RWPE2 (cell line): ENCODE data around the gene KCNJ18.
"Not testable (repeated sequence)": the region's sequence is repeated elsewhere in the genome, so short reads cannot be mapped to it uniquely, and the experiment has no call there.

ENCODE experiments used
- ATAC-seq: fragments of 200-7000 bp; cut with Tn5 transposase; 3 replicates; pipeline ENCODE4 v1.9.1; 2021; ENCODE audit warnings: low read depth
- DNase-seq: peaks from one replicate; pipeline ENCODE4 v3.0.0-alpha.2; 2020; ENCODE audit warnings: low spot score
- H3K27ac ChIP-seq: fragments of 450-650 bp; 2 replicates; pipeline ENCODE4 v1.5.1; 2017; ENCODE audit warnings: mild to moderate bottlenecking; ENCODE audit not compliant: poor library complexity, severe bottlenecking
- H3K27me3 ChIP-seq: fragments of 250-450 bp; sonication (Bioruptor Pico); 2 replicates; pipeline ENCODE4 v1.5.1; 2021; ENCODE audit warnings: mild to moderate bottlenecking, moderate library complexity; ENCODE audit not compliant: insufficient read depth, poor library complexity, severe bottlenecking
- H3K36me3 ChIP-seq: fragments of 250-450 bp; sonication (Bioruptor Pico); 2 replicates; pipeline ENCODE4 v1.5.1; 2020; ENCODE audit warnings: low read depth, mild to moderate bottlenecking, moderate library complexity
- H3K4me1 ChIP-seq: fragments of 250-450 bp; sonication (Bioruptor Pico); 2 replicates; pipeline ENCODE4 v1.5.1; 2021; ENCODE audit warnings: mild to moderate bottlenecking, moderate library complexity; ENCODE audit not compliant: insufficient read depth, poor library complexity, severe bottlenecking
- H3K4me3 ChIP-seq: fragments of 250-450 bp; sonication (Bioruptor Pico); 2 replicates; pipeline ENCODE4 v1.5.1; 2021; ENCODE audit warnings: mild to moderate bottlenecking, moderate library complexity; ENCODE audit not compliant: severe bottlenecking
- H3K9me3 ChIP-seq: fragments of 250-450 bp; sonication (Bioruptor Pico); 2 replicates; pipeline ENCODE4 v1.5.1; 2021; ENCODE audit warnings: mild to moderate bottlenecking, moderate library complexity; ENCODE audit not compliant: severe bottlenecking
- TF ChIP-seq, protein P1 (sequence below): fragments of 450-650 bp; IDR thresholded peaks from one replicate; pipeline ENCODE4 v1.5.1; 2017; ENCODE audit warnings: mild to moderate bottlenecking, moderate library complexity; ENCODE audit not compliant: poor library complexity, severe bottlenecking

The KCNJ18 gene

GRCh38 chr17:21686165-21687015 lies 5.9 kb upstream of the KCNJ18 start:
- Histone ChIP-seq H3K9me3 (no peaks in the 10 kb centered on the region), H3K36me3 (no peaks in the 10 kb centered on the region), H3K4me3 (no peak overlapping the region), H3K27ac (no peak overlapping the region), H3K27me3 (no peaks in the 10 kb centered on the region), H3K4me1 (no peaks in the 10 kb centered on the region)
- ATAC-seq = no peak
- no peak for DNase-seq
- TF ChIP-seq, protein P1, sequence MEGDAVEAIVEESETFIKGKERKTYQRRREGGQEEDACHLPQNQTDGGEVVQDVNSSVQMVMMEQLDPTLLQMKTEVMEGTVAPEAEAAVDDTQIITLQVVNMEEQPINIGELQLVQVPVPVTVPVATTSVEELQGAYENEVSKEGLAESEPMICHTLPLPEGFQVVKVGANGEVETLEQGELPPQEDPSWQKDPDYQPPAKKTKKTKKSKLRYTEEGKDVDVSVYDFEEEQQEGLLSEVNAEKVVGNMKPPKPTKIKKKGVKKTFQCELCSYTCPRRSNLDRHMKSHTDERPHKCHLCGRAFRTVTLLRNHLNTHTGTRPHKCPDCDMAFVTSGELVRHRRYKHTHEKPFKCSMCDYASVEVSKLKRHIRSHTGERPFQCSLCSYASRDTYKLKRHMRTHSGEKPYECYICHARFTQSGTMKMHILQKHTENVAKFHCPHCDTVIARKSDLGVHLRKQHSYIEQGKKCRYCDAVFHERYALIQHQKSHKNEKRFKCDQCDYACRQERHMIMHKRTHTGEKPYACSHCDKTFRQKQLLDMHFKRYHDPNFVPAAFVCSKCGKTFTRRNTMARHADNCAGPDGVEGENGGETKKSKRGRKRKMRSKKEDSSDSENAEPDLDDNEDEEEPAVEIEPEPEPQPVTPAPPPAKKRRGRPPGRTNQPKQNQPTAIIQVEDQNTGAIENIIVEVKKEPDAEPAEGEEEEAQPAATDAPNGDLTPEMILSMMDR = no peak

GRCh38 chr17:21687136-21687953 lies 5.0 kb upstream of the KCNJ18 start:
- H3K36me3 ChIP-seq = no peaks in the 10 kb centered on the region
- H3K4me1 ChIP-seq = no peaks in the 10 kb centered on the region
- no peak for ATAC-seq
- no peak overlapping the region for H3K27ac ChIP-seq
- TF ChIP-seq, protein P1 = no peak
- no peak overlapping the region for H3K4me3 ChIP-seq
- H3K27me3 ChIP-seq = no peaks in the 10 kb centered on the region
- H3K9me3 ChIP-seq = no peaks in the 10 kb centered on the region
- DNase-seq = peak; percentile 51

- TF ChIP-seq, protein P1 = no peak
- no peak for DNase-seq
- H3K27me3 ChIP-seq = no peaks in the 10 kb centered on the region
- no peak overlapping the region for H3K27ac ChIP-seq
- ATAC-seq = no peak
- H3K36me3 ChIP-seq = no peaks in the 10 kb centered on the region
- H3K4me1 ChIP-seq = no peaks in the 10 kb centered on the region
- no peaks in the 10 kb centered on the region for H3K9me3 ChIP-seq
- H3K4me3 ChIP-seq = no peak overlapping the region
Observed at GRCh38 chr17:21688293-21688949, 3.9 kb upstream of the KCNJ18 start.

DNA sequence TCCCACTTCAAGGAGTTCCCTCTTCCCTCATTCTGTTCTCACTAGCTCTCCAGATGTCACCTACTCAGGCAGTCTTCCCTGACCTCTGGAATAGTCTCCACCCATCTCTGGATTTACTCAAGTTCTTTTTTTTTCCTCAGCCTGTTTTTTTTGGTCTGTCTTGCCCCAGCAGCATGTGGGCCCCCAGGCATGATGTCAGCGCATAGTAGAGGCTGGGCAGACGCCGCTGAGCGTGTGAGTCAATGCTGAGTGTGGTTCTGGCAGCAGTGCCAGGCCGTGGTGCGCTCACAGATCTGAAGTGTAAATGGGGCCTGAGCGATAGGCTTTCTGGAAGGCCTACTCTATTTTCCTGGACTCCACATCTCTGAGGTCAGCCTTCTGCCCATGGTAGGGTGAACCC lies 2.7 kb upstream of the KCNJ18 start:
- no peak overlapping the region for H3K27ac ChIP-seq
- TF ChIP-seq, protein P1 = no peak
- no peaks in the 10 kb centered on the region for H3K27me3 ChIP-seq
- no peaks in the 10 kb centered on the region for H3K9me3 ChIP-seq
- no peaks in the 10 kb centered on the region for H3K36me3 ChIP-seq
- ATAC-seq (peak; percentile 87), DNase-seq (peak; percentile 77)
- no peaks in the 10 kb centered on the region for H3K4me1 ChIP-seq
- H3K4me3 ChIP-seq = no peak overlapping the region

GRCh38 chr17:21690811-21691210 lies 1.5 kb upstream of the KCNJ18 start:
- not testable (repeated sequence) for H3K36me3 ChIP-seq, DNase-seq, H3K9me3 ChIP-seq, H3K4me3 ChIP-seq, H3K4me1 ChIP-seq, H3K27ac ChIP-seq, ATAC-seq, H3K27me3 ChIP-seq

DNA sequence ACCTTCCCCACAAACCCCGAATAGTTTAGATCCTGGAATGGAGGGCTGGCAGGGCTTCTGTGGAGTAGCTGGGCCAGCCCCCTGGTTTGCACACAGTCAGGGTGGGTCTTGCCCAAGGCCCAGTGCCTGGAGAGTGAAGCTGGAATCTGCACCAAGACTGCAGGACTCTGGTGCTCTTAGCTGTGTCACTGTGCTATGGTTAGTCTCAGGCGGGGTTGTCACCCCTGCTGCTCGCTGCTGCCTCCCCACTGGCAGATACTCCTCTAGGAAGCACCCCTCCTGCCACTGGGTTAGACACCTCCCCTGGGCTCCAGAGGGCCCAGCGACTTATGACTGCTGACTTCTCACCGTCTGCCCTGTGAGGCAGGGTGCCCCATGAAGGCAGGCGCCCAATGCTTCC lies 842 bp upstream of the KCNJ18 start:
- ATAC-seq, DNase-seq, H3K9me3 ChIP-seq: not testable (repeated sequence)

DNA sequence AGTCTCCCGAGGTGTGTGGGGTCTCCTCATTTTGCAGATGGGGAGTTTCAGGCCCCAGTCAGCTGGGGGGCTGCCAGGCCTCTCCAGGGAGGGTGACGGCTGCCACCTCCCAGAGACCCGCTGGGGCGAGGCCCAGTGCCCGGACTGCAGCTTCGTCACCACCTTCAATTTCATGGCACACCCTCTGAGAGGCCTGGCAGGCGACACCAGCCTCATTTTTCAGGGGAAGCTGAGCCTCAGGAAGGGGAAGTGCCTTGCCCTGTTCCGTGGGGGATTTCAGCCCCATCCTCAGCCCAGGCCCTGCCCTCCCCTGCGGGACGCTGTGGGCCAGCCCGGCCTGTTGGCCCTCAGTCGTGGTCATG lies 362 bp downstream of the KCNJ18 start:
- not testable (repeated sequence) for H3K9me3 ChIP-seq, H3K36me3 ChIP-seq, H3K4me1 ChIP-seq, H3K27me3 ChIP-seq, H3K27ac ChIP-seq, ATAC-seq, H3K4me3 ChIP-seq
- DNase-seq = peak; percentile 19

More for the DNA sequence above, 842 bp upstream of the KCNJ18 start:
- H3K36me3 ChIP-seq, H3K27me3 ChIP-seq, H3K4me3 ChIP-seq, H3K4me1 ChIP-seq, H3K27ac ChIP-seq: not testable (repeated sequence)
